ENCODE measurements around the gene SLC25A10. TPM values are rescaled to one million over a fixed set of nuclear protein-coding genes. Genes with fewer than 3 reads are reported as not detected.

SLC25A10 gene
- total and polyA plus RNA-seq, 2 of the 8 experiments (the other 6 are each of a cell fraction or from before 2014, with no cell fraction given) = 22.2 to 43.0 TPM

GRCh38 chr17:81702934-81703746, 8.9 kb upstream of the SLC25A10 start, which contains the start of gene MRPL12 (continued):
- TF ChIP-seq SUZ12 (IDR thresholded peaks at IDR 0.05; ENCODE audit: low read length) = no peak
- peak; percentile 62 for TF ChIP-seq NRF1 (IDR thresholded peaks at IDR 0.05; ENCODE audit: low read depth, low read length)
- TF ChIP-seq CBX8 (IDR thresholded peaks at IDR 0.05; ENCODE audit: borderline replicate concordance, low read depth, low read length) = no peak
- TF ChIP-seq TBP (IDR thresholded peaks at IDR 0.05; ENCODE audit: low read depth, low read length) = peak; percentile 92
- no peak for TF ChIP-seq CBX5 (IDR thresholded peaks at IDR 0.05; ENCODE audit: low read depth, low read length)
- TF ChIP-seq CREB1 (IDR thresholded peaks at IDR 0.05) = peak; percentile 90
- no peak for TF ChIP-seq CHD7 (IDR thresholded peaks at IDR 0.05; ENCODE audit: insufficient replicate concordance, low read length)
- TF ChIP-seq SP2 (IDR thresholded peaks at IDR 0.05; ENCODE audit: low read length) = peak; percentile 96
- TF ChIP-seq SP1 (IDR thresholded peaks at IDR 0.05; ENCODE audit: low read depth, low read length) = no peak
- TF ChIP-seq HDAC2 (IDR thresholded peaks at IDR 0.05; ENCODE audit: borderline replicate concordance in 1 of 2, low read depth in 2 of 2, low read length in 2 of 2) = no peak
- TF ChIP-seq KDM5A (IDR thresholded peaks at IDR 0.05; ENCODE audit: low read length) = peak; percentile 53; the same call in 1 of the 2 replicates

All from H1 (cell line).